Fibroblast of skin of right quadriceps (primary cell): ENCODE data around the gene TTC27.

ENCODE experiments used
- DNase-seq: peaks from one replicate; pipeline ENCODE4 v3.0.0-alpha.2; 2013

TTC27 gene

DNA sequence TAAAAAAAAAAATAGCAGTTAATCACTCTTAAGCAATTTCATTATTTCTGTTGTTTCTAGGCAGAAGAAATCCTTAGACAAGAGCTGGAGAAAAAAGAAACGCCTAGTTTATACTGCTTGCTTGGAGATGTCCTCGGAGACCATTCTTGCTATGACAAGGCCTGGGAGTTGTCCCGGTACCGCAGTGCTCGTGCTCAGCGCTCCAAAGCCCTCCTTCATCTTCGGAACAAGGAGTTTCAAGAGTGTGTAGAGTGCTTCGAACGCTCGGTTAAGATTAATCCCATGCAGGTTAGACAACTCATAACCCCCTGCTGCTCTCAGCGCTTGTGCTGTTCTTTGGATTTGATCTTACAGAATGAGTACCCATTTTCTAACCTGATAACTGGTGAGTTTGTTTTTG is 130.4 kb downstream of the TTC27 start:
- DNase-seq = no peak

DNA sequence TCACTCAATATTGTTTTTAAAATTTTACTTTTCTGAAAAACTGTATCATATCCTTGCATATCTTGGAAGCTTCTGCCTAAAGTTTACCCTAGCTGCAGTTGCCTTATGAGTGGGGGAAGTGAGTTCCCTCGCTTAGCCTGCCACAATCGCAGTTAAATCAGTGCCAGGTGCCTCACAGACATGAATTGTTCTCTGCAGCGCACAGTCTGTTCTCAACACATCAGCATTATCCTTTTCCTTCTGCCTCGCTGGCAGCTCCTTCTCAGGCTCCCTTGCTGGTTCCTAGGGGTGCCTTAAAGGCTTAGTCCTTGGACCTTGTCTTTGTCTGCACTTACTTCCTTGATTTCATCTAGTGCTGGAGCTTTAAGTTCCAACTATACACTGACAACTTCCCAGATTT is 132.8 kb downstream of the TTC27 start:
- DNase-seq = no peak

DNA sequence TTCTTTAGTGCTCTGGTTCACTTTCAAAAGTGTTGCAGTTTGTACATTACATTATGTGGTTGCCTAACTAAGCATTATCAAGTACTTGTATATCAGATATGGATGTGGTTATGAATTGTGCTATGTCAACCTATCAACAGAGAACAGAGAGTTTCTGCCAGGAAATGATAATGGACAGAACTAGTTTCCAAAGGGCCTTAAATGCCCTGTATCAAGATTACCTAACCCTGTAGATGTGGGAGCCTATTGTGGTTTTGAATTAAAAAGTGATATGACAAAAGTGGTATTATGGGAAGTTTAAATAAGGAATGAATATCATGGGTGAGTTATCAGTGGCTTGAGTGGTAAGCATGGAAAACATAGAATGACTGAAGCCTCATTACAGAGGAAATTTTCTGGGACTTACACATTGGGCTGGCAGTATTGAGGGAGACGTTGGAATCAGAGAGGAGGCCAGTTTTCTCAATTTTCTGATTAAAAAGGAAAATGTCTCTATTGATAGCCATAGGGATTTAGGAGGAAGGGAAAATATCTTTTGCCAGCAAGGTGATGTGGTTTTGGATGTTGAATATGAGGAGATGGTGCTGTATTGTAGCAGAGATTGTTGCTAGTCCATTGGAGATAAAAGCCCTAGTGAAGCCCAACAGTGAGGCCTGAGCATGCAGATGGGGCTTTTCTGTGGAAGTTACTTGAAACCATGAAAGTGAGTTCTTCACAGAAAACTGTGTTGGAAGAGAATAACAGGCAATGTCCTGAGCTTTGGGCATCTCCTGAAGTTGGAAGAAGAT is 140.7 kb downstream of the TTC27 start:
- no peak for DNase-seq

DNA sequence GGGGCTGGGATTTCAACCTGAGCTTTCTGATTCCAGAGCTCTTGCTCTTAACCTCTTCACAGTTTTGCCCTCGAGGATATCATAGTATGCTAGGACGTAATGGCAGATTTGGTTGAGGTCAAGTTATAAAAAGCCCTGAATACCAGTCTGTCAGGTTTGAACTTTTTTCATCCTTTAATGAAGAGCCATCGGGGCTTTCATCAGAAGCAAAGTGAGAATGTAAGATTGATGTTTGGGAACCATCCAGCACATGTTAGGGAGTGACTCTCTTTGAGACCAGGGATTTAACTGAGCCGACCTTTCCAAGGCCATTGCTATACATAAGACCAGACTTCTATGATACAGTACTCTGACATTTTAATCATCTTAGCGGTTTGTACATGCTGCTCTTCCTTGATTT is 142.5 kb downstream of the TTC27 start:
- no peak for DNase-seq

DNA sequence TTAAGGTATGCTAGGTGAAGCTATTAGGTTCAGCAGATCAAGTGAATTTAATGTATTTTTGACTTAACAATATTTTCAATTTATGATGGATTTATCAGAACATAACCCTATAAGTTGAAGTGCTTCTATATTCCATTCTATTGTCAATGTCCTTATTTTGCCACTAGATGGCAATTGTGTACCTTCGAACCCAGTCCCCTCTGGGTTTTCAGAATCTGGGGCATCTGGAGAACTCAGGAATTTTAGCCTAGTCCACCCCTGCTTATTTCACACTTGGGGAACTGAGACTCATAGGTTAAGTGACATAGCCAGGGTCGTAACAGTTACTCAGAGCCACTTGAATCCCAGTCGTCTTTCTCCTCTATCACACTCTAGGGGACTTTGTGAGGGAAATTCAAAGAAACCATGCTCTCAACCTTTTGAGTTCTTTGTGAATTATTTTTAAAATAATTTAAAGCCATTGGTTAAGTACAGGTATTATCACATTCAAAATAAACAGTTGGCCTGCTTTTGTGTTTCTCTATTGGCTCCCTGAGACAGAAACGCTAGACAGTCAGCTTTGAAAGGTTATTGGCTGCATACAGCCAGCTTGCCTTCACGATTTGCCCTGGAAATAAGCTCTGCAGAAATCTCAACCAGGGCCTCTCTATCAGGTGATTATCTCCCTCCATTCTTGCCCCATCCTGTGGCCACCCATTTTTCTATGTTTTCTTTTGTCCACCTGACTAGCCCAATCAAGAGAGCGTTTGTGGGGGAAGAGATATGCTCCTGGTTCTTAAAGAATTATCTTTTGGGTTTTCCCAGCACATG is 145.0 kb downstream of the TTC27 start:
- DNase-seq = peak; percentile 69

DNA sequence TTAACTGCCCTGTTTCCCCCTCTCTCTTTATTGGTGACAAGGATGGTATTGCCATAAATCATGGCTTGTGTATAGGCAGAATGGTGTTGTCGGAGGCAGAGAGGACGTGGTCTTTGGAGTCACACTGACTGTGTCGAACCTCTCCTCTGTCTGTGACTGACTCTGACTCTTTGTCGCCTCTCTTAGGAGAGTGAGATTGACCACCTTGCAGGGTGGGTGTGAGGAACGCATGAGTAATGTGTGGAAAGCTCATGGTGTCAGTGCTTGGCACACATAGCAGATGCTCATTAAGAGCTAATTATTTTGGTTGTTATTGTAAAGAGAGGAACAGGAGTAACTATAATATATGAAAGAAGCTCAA is 145.6 kb downstream of the TTC27 start:
- no peak for DNase-seq

DNA sequence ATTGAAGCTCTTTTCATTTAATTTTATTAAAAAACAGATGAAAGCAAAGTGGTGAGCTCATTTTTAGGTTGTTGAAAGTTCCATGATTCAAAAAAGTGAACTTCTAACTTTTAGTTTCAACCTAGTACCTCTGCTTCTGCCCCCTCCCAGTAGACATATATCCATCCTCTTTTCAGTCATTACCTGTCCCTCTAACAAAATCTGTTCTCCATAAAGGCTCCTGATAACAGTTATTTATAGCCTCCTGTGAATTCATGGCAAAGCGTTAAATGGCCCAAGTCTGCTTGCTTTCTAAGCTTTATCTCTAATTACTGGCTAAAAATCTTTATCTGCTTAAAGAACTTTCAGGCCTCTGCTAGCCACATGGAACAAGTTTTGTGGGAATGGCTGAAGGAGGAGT is 148.1 kb downstream of the TTC27 start:
- no peak for DNase-seq

DNA sequence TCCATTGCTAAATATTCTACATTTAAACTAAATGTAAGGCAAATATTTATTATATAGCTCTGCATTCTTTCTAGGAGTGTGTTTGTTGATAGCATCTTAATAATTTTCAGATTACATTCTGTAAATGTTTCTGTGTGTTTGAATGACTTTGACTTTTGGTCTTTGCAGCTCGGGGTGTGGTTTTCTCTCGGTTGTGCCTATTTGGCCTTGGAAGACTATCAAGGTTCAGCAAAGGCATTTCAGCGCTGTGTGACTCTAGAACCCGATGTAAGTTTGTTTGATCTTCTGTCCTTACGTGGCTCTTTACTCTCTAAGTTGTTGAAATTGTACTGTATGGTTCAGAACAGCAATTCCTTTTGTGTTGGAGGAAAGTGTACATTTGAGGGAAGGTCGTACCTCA is 149.9 kb downstream of the TTC27 start:
- no peak for DNase-seq

DNA sequence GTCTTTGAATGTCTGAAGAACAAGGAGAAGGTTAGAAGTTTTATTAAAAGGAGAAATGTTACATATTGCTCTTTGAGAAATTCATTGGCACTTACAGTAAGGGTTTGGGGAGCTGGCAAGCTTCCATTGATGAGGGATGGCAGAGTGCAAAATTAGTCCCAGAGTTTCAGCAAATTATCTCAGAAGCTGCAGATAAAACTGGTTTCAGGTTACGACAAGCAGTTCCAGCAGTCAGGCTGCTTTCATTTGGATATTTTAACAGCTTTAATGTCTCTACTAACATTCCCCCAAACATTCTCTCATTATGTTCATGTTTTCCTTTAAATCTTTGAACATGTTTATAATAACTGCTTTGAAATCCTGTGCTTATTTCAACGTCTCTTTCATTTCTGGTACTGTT is 153.1 kb downstream of the TTC27 start:
- DNase-seq = no peak

DNA sequence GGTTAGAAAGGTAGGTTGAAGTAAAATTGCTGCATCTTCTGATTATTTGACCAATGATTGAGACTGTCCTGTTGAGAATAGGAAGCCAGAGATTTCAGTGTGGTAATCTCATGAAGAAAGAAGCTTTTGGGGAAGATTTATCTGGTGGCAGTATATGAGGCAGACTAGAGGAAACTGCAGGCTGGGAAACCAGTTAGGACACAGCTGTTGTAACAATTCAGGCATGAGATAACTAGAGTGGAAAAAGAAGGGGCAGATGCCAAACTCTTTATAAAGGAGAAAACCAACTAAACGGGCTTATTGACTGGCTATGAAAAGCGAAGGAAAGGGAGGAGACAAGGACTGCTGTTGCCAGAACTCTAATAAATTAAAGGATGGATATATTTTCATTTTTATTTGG is 155.6 kb downstream of the TTC27 start:
- no peak for DNase-seq

DNA sequence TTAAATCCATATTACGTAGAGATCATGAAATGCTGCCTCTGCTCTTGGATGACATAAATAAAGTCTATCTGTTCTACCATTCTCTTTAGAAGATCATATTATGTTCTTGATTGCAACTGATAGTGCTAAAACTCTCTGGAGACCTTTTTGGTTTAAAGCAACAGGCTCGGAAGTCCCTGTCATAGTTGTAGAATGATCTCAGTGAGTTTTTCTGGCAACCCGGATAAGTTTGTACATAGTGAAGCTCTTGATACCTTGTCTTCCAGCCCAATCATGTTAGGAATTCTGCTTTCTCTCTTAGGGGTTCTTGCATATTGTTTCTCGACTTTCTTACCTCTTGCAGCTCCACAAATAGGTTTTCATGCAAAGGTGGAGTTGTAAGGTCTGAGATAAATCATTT is 156.1 kb downstream of the TTC27 start:
- DNase-seq = no peak

DNA sequence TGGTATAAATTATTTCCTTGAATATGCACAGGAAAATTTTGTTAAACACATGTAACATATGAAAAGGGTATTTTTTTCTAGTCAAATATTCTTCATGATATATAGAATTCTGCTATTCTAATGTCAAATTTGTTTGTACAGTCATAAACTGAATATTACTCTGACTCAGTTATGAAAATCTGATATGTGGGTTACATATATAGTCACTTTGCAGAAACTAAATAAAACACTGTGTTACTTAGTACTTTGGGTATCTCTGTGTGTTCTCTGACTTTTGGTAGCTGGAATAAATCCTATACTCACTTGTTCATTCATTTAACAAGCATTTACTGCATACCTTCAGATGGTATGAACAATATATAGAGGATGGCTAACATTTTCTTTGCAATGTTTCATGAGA is 159.4 kb downstream of the TTC27 start:
- DNase-seq = no peak

DNA sequence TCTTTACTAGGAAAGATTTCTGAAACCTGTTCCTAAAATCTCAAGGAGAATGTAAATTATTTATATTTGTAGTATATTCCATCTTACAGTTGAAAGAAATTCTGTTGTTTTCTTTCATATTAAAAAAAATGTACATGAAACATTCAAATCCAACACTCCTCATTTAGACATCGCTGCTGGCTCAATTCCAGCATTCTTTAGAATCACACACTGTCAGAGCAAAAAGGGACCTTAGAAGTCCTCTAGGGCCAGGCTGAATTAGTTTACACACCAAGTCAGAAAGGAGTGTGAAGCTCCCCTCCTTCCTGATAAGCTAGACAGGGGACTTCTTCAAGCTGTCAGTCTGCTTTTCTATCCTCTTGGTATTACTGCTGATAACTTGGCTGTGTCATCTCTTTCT is 160.3 kb downstream of the TTC27 start:
- DNase-seq = no peak

DNA sequence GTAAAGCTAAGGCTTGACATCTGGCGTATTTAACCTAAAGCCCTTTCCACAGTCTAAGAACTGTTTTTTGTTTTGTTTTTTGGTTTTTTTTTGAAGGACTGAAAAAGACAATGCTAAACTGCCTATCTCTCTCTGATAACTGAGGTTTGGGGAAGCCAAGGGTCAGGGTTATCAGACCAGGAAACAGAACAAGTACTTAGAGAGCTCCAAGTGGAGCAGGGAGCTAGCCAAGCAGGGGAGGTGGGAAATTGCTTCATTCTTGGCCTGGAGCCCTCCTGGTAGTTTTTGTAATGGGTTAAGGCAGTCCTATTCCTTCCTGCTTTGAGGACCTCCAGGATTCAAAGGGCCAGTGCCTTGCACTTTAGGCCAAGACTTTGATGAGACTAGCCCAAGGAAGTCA is 164.6 kb downstream of the TTC27 start:
- no peak for DNase-seq

DNA sequence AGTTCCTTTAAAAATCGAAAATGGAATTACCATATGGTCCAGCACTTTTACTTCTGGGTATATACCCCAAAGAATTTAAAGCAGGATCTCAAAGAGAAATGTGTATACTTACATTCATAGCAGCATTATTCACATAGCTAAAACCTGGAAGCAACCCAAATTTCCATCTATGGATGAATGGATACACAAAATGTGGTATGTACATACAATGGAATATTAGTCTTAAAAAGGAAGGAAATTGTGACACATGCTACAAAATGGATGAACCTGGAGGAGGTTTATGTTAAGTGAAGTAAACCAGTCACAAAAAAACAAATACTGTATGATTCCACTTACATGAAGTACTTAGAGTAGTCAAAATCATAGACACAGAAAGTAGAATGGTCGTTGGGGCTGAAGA is 171.0 kb downstream of the TTC27 start:
- peak; percentile 74 for DNase-seq

DNA sequence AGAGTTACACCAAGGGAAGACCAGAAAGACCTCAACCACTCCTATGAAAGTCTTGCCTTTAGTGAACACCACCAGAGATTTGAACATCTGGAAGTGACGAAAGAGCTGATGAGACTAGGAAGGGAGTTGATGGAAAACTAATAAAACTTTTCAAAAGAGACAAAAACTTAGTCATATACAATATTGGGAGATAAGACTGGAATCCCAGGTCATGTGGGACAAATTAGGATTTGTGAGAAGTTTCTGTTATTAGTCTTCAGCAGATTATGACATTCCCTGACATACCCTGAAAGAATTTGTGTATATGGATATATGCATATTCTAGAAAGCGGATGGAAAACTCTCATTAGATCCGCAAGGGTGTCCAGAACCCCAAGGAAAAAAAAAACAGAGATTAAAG is 173.9 kb downstream of the TTC27 start:
- no peak for DNase-seq

DNA sequence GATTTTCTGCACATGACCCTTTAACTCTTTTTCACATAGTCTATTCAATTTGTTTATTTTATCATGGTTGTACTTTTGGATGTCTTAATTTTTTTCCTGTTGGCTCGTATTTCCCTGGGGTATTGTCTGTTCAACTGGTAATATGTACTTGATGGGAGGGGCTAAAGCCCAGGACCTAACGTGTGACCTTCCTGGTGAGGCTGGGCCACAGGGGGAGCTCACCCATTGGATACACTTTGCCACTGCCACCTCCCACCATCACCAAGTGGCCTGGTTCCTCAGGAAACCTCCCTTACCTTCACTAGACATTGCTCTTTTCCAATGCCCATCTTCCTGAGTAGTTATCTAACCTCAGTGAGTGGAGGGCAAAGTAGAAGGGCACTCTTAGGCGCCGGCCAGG is 175.0 kb downstream of the TTC27 start:
- DNase-seq = no peak

DNA sequence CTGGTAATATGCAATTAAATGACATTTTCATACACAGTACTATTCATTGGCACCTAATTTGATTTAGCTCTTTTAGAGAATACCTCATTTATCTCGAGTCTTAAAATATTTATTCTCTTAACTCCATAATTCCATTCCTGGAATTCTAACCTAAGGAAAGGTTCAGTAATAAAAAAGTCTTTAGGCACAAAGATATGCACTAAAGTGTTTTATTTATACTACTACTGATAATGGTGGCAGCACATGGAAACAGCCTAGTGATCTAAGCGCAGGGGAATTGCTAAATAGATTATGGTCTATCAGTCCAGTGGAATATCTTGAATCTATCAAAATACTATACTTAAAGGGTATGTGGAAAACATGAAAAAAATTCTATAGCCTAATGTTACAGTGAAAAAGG is 176.4 kb downstream of the TTC27 start:
- DNase-seq = no peak

DNA sequence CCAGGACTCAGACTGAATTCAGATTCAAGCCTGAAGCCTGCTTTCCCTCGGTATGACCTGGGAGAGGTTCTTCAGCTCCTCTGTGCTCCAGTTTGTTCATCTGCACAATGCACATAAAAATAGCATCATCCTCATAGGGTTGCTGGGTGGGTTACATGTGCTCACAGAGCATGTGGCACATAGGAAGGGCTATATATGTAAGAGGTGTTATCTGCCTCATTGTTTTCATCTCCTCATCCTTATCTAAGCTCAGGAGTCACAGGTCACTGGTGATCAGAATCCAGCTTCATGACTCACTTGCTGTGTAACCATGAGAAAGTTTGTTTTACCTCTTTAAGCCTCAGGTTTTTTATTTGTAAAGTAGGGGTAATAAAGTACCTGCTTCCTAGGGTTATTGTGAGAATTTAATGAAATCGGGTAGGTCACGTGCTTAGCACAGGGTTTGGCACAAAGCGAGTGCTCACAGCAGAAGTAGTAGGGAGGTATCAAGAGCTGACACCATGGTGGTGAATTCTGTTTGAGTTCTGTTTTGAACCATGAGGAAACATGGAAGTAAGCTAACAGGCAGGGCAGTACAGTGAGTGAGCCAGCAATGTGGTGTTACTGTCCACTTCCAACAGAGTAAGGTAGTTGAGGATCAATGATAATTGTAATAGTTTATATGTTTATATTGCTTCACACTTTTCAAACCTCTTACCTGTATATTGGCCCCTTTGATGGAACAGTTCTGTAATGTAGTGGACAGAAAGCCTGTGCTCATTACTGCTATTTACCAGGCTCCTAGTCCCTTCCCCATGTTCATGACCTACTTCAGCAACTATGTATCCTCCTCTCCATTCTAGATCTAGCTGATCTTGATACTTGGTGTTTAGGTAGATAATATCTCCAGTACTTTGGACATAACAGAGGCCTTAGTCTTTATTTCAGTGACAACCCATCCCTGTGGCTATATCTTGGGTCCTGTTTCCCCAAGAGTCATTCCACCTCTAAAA is 177.6 kb downstream of the TTC27 start:
- no peak for DNase-seq

DNA sequence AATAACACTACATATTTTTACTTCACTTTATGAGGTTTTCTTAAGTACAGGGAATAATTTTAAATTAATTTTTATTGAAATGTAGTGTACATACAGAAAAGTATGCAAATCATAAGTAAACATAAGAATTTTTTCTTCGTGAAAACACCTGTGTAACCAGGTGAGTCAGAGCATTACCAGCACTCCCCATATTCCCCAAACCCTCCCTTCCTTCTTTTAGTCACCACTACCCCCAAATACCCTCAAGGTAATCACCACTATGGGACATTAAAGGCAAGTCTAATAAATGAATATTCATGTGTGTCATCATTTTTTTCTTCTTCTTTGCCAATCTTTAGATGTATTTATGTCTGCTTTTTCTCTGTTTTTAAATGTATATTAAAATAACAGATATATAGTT is 179.0 kb downstream of the TTC27 start:
- DNase-seq = no peak

DNA sequence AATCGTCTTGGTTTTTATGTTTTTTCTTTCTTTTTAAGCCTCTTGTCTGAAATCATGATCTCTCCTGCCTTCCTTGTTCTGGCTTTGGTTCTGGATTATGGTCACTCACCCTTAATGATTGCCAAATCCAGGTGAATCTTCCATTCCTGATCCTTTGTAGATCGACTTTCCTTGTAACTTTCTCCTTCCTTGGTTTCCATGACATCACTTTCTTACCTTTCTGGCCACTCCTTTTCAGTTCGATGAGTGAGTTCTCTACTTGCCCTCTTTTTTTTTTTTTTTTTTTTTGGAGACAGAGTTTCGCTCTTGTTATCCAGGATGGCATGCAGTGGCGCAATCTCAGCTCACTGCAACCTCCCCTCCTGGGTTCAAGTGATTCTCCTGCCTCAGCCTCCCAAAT is 179.8 kb downstream of the TTC27 start:
- DNase-seq = no peak

DNA sequence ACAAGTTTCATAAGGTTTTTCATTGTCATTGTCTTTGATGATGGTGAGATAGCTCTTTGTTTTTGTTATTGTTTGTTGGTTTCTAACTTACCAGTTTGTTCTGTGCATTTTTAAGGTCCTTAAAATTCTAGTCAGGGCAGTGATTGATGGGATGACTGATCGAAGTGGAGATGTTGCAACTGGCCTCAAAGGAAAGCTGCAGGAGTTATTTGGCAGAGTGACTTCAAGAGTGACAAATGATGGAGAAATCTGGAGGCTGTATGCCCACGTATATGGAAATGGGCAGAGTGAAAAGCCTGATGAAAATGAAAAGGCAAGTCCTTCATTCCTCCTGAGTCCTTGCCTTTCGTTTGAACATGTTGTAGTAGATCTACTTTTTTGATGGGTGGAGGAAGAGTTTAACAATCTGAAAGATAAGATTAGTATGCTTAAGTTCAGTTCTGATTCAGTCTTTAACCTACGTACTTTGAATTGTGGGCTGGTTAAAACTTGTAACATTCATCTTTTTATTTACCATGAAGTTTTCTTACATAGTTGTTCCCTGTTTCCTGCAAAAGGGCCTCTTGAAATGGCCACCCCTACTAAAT is 183.2 kb downstream of the TTC27 start:
- no peak for DNase-seq

DNA sequence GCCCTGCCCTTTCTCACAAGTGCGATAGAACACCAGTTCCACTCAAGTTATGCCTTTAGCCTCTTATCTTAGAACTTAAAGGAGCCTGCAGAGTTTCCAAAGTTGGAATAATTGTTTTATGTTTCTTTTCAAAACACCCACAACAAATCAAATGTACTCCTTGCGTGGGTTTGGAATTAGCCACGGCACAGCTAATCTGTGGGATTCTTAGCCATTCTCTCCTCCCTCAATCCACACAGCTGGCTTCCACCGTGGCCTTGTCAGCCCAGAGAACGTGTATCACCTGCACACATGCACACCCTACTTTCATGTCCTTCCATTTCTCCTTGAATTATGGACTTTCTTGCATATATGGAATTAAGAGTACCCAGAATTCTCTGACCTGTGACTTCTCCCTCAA is 183.8 kb downstream of the TTC27 start:
- no peak for DNase-seq
